ENCODE measurements around the gene MOSPD2. TPM values are rescaled to one million over a fixed set of nuclear protein-coding genes. Genes with fewer than 3 reads are reported as not detected.

MOSPD2 gene
- total RNA-seq, 2 experiments from 2014 or later: 6.4 to 6.8 TPM

DNA sequence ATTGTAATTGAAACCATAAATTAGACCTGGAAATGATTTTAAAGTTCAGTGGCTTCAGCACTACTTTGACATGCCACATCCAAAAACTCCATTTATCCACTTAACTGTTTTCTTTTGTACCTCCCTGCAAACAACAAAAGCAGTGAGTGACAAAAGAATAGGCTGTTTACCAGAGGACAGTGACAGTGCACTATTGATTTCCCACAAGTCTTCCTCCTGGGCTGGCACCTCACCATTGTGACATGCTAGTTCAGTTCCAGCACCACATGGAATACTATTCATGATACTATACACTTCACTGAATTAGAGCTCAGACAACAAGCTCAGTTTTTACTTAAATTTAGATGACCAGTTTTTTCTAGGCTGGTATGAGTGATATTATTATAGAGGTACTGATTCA lies 29.3 kb downstream of the MOSPD2 start:
- POLR2A ChIA-PET: no interaction called here

GRCh38 chrX:14903891-14904290 lies 30.7 kb downstream of the MOSPD2 start:
- Mint-ChIP-seq H3K9me3 (peaks cover 3% of the 10 kb centered on the region), H3K27me3 (no peaks in the 10 kb centered on the region), H3K4me1 (ENCODE audit: low read depth) (no peaks in the 10 kb centered on the region), H3K36me3 (ENCODE audit: low read depth) (peaks cover 37% of the 10 kb centered on the region), H3K4me3 (no peak overlapping the region), H3K27ac (no peak overlapping the region)
- H3K4me3 ChIP-seq (ENCODE audit: low read length): no peak overlapping the region
- TF ChIP-seq, protein P1, sequence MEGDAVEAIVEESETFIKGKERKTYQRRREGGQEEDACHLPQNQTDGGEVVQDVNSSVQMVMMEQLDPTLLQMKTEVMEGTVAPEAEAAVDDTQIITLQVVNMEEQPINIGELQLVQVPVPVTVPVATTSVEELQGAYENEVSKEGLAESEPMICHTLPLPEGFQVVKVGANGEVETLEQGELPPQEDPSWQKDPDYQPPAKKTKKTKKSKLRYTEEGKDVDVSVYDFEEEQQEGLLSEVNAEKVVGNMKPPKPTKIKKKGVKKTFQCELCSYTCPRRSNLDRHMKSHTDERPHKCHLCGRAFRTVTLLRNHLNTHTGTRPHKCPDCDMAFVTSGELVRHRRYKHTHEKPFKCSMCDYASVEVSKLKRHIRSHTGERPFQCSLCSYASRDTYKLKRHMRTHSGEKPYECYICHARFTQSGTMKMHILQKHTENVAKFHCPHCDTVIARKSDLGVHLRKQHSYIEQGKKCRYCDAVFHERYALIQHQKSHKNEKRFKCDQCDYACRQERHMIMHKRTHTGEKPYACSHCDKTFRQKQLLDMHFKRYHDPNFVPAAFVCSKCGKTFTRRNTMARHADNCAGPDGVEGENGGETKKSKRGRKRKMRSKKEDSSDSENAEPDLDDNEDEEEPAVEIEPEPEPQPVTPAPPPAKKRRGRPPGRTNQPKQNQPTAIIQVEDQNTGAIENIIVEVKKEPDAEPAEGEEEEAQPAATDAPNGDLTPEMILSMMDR (IDR thresholded peaks at IDR 0.05): no peak
- peaks cover 0 to 6% of the 10 kb centered on the region in 2 experiments for H3K9me3 ChIP-seq (ENCODE audit: control insufficient read depth in 1 of 2, insufficient read depth in 1 of 2, low read length in 2 of 2)
- ChIA-PET CTCF (no interaction called here), POLR2A (no interaction called here)
- ATAC-seq (ENCODE audit: poor library complexity) (no peak), DNase-seq (no peak)
- no peak overlapping the region for H3K27ac ChIP-seq (ENCODE audit: low read depth in 1 of 2, low read length in 2 of 2)
- intact Hi-C loops (cut with DNase I, micrococcal nuclease): no loop called here
- H3K36me3 ChIP-seq (ENCODE audit: insufficient read depth, low read length): peaks cover 8% of the 10 kb centered on the region
- H3K4me1 ChIP-seq (ENCODE audit: insufficient read depth, low read length): no peaks in the 10 kb centered on the region
- H3K27me3 ChIP-seq (ENCODE audit: control insufficient read depth in 1 of 2, insufficient read depth in 2 of 2, low read length in 2 of 2): no peaks in the 10 kb centered on the region

More for the DNA sequence above, 29.3 kb downstream of the MOSPD2 start:
- TF ChIP-seq, protein P1 (IDR thresholded peaks at IDR 0.05): no peak
- H3K4me3 Mint-ChIP-seq: no peak overlapping the region
- Histone ChIP-seq H3K4me1 (ENCODE audit: insufficient read depth, low read length) (no peaks in the 10 kb centered on the region), H3K27me3 (ENCODE audit: control insufficient read depth in 1 of 2, insufficient read depth in 2 of 2, low read length in 2 of 2) (no peaks in the 10 kb centered on the region), H3K9me3 (ENCODE audit: control insufficient read depth in 1 of 2, insufficient read depth in 1 of 2, low read length in 2 of 2) (peaks cover 0 to 6% of the 10 kb centered on the region in 2 experiments), H3K4me3 (ENCODE audit: low read length) (no peak overlapping the region), H3K36me3 (ENCODE audit: insufficient read depth, low read length) (peaks cover 10% of the 10 kb centered on the region), H3K27ac (ENCODE audit: low read depth in 1 of 2, low read length in 2 of 2) (no peak overlapping the region)
- ATAC-seq (ENCODE audit: poor library complexity) (no peak), DNase-seq (no peak)
- no peak overlapping the region for H3K27ac Mint-ChIP-seq
- H3K4me1 Mint-ChIP-seq (ENCODE audit: low read depth): no peaks in the 10 kb centered on the region
- peaks cover 3% of the 10 kb centered on the region for H3K9me3 Mint-ChIP-seq
- intact Hi-C loops (cut with DNase I, micrococcal nuclease): no loop called here
- CTCF ChIA-PET: no interaction called here
- no peaks in the 10 kb centered on the region for H3K27me3 Mint-ChIP-seq
- H3K36me3 Mint-ChIP-seq (ENCODE audit: low read depth): peaks cover 34% of the 10 kb centered on the region

- ChIA-PET CTCF (interaction anchor here (0.5 kb wide), 1 partner anchor 1157 kb away, joined by 3 read pairs; no protein-coding TSS in a partner anchor), POLR2A (no interaction called here)
- Mint-ChIP-seq H3K27ac (no peak overlapping the region), H3K9me3 (no peaks in the 10 kb centered on the region), H3K36me3 (ENCODE audit: low read depth) (peaks cover 64% of the 10 kb centered on the region), H3K4me1 (ENCODE audit: low read depth) (no peaks in the 10 kb centered on the region), H3K27me3 (no peaks in the 10 kb centered on the region), H3K4me3 (no peak overlapping the region)
- intact Hi-C loops (cut with DNase I, micrococcal nuclease): no loop called here
- Histone ChIP-seq H3K4me1 (ENCODE audit: insufficient read depth, low read length) (no peaks in the 10 kb centered on the region), H3K27ac (ENCODE audit: low read depth in 1 of 2, low read length in 2 of 2) (no peak overlapping the region), H3K27me3 (ENCODE audit: control insufficient read depth in 1 of 2, insufficient read depth in 2 of 2, low read length in 2 of 2) (no peaks in the 10 kb centered on the region), H3K4me3 (ENCODE audit: low read length) (no peak overlapping the region), H3K36me3 (ENCODE audit: insufficient read depth, low read length) (peaks cover 34% of the 10 kb centered on the region), H3K9me3 (ENCODE audit: control insufficient read depth in 1 of 2, insufficient read depth in 1 of 2, low read length in 2 of 2) (no peaks in the 10 kb centered on the region)
- DNase-seq: no peak
- no peak for ATAC-seq (ENCODE audit: poor library complexity)
- TF ChIP-seq, protein P1 (IDR thresholded peaks at IDR 0.05): no peak
These were observed 40.0 kb downstream of the MOSPD2 start for GRCh38 chrX:14913241-14913640.

Measured in CD4-positive, alpha-beta T cell (primary cell).